HEK293 (cell line): ENCODE measurements around the gene ADAR.

ENCODE experiments used
- CTCF ChIP-seq: fragments of 450-650 bp; formaldehyde crosslinking; IDR thresholded peaks from 2 replicates; pipeline ENCODE4 v1.5.1; 2016; ENCODE audit warnings: missing biosample characterization, missing genetic modification characterization
- ZBTB7A ChIP-seq: fragments of 450-650 bp; formaldehyde crosslinking; IDR thresholded peaks from 2 replicates; pipeline ENCODE4 v1.5.1; 2016; ENCODE audit warnings: low read depth, missing biosample characterization, missing genetic modification characterization
- ZNF239 ChIP-seq: fragments of 450-650 bp; formaldehyde crosslinking; IDR thresholded peaks from 2 replicates; pipeline ENCODE4 v1.5.1; 2016; ENCODE audit warnings: missing biosample characterization, missing genetic modification characterization
- ZSCAN5A ChIP-seq: fragments of 450-650 bp; formaldehyde crosslinking; IDR thresholded peaks from 2 replicates; pipeline ENCODE4 v1.5.1; 2016; ENCODE audit warnings: missing biosample characterization, missing genetic modification characterization

- no peak for TF ChIP-seq ZNF239 (tag by site-specific recombination)
- TF ChIP-seq CTCF (tag by site-specific recombination) = peak; percentile 33; the same call in 1 of the 2 replicates
- TF ChIP-seq ZBTB7A (tag by site-specific recombination) = no peak
- TF ChIP-seq ZSCAN5A = no peak
Observed at GRCh38 chr1:154607609-154608396, at the start of gene ADAR.
